NCI-H1092 (cell line): Measurements from ENCODE around the gene CCDC92.
"Not testable (repeated sequence)": the region's sequence is repeated elsewhere in the genome, so short reads cannot be mapped to it uniquely, and the experiment has no call there.

Experiments
- DNase-seq: peaks from one replicate; lab custom pipeline; 2025; lab: John Stamatoyannopoulos, UW

The CCDC92 gene

DNA sequence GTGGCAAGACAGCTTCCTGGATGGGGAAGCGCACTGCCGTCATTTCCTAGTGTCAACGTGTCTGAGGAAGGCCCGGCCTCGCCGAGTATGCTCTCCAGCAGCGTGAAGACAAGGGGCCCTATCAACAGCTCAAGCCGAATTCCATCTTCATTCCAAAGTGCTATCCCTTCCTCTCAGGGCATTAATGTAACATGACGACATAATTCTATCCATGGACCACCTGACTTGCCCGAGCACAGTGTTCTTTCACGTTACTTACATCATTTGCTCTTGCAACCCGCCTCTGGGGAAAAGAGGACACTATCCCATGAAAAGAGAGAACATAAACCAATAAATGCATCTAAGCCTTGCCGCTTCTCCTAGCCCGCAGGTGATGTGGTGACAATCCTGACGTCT is 22.9 kb downstream of the CCDC92 start:
- no peak for DNase-seq

DNA sequence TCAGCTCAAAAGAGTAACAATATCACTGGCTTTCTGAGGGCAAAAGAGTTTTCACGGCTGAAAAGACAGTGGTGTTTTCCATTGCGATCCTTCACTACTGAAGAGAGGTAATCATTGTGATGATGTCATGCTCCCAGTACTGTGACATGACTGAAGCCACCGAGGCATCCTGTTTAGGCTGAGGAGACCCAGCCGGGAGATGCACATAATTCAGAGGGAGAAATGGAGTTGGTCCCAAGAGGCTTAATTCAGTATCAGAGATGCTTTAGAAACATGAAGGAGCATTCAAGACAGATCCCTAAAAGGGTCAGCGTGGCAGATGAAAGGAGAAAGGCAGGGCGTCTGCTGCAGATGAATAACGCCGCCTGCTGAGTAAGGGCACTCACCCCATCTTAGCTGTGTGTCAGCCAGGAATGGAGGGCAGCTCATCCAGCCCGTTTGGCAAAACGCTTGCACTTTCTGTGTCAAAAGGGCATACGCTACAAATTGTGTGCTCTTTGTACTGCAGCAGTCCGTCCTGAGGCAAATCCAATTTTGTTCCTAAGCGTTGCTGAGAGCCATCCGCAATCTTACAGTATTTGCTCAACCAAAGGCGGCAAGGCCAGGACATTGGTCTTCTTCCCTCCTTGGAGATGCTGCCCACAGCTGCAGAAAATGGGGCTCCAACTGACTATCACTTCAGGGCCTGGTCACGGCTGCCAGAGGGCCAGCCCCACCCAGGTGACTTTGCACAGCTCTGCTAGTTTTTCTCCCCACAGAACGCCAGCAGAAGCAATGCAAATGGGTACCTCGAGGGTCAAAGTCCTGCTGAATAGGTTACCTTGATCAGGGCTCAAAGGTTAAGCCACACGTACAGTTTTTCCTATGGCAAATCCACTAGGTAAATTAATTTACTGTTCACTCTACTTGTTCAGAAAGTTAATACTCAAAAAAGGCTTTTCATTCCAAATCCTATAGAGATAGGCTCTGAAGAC is 23.5 kb downstream of the CCDC92 start:
- DNase-seq, result no peak

DNA sequence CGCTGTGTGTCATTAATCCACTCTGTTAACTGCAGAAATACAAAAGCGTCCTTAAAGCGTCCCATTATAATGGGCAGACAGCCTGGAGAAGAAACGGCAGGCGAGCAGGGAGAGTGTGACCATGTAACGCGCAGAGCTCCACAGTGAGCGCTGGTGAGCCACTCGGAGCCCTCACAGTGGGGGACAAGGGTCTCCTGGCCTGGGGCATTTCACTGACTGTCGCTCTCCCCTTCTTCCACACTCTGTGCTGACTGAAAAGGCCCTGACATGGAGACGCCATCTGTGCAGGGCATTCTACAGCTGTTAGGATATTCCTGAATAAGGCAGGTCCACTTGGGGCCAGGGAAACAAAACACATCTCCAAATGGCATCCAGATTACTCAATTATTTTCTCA is 24.2 kb downstream of the CCDC92 start:
- DNase-seq, result no peak

DNA sequence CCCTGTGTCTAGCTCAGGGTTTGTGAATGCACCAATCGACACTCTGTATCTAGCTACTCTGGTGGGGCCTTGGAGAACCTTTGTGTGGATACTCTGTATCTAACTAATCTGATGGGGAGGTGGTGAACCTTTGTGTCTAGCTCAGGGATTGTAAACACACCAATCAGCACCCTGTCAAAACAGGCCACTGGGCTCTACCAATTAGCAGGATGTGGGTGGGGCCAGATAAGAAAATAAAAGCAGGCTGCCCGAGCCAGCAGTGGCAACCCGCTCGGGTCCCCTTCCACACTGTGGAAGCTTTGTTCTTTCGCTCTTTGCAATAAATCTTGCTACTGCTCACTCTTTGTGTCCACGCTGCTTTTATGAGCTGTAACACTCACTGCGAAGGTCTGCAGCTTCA is 25.1 kb downstream of the CCDC92 start:
- not testable (repeated sequence) for DNase-seq

DNA sequence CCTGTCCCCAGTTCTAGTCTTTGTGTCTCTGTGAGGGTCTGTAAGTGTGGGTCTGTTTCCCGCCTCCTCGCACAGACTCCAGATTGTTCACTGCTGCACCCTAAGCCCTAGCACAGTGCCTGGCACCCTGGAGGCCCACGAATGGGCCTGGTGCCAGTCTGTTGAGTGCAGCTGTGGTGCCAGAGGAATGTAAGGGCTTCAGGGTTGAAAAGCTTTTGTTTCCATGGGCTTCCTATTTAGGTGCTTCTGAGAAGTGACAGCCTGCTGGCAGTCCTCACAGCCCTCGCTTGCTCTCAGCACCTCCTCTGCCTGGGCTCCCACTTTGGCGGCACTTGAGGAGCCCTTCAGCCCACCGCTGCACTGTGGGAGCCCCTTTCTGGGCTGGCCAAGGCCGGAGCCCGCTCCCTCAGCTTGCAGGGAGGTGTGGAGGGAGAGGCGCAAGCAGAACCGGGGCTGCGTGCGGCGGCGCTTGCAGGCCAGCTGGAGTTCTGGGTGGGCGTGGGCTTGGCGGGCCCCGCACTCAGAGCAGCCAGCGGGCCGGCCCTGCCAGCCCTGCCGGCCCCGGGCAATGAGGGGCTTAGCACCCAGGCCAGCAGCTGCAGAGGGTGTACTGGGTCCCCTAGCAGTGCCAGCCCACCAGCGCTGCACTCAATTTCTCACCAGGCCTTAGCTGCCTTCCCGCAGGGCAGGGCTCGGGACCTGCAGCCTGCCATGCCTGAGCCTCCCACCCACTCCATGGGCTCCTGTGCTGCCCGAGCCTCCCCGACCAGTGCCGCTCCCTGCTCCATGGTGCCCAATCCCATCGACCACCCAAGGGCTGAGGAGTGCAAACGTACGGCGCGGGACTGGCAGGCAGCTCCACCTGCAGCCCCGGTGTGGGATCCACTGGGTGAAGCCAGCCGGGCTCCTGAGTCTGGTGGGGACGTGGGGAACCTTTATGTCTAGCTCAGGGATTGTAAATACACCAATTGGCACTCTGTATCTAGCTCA is 25.8 kb downstream of the CCDC92 start:
- not testable (repeated sequence) for DNase-seq

DNA sequence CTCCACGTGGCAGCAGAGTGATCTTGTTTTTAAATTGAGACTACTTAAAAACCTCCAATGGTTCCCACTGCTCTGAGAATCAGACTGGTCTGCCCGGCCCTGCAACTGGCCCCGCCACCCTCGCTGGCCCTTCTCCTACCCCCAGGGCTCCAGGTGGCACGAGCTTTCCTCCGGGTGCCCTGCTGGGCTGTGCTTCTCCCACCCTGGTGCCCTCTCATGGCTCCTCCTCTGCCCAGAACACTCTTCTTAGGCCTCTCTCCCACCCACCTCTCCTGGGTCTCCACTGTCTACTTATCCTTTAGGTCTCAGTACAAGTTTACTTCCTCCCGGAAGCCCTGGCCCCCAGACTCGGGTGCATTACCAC is 26.5 kb downstream of the CCDC92 start:
- DNase-seq, result no peak

DNA sequence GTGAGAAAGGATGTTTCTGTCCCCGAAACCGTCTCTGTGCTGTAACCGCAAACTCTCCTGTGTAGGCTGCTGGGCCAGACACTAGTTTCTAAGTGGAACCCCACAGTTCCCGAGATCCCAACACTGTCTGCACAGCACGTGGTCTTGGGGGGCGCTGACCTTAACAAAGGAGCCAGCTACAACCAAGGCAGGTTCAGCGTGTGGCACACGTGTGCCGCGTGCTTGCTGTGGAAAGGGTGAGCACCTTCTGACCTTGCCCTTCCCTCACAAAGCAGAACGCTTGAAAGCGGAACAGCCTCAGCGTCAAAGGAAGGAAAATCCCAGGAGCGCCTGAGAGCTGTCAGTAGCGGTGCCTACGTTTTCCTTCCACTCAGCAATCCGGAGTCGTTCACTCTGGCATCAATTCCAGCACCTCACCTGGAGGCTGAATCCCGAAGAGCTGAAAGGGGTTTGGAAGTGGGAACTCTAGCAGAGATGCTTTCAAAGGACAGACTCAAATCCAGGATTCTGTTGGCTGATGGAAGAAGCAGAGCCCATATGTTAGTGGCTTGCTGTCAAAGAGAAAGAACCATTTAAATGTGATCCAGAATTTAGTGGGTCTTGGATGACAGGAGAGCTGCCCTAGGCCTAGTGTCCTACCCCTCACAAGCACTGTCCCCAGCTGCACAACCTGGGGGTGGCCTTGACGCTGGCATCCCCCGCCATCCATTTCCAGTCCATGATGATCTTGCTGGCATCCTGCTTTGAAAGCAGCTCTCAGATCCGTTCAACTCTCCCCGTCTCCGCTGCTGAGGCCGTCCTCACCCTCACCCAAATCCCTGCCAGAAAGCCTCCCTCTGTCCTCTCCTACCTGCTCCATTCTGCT is 27.1 kb downstream of the CCDC92 start:
- no peak for DNase-seq

DNA sequence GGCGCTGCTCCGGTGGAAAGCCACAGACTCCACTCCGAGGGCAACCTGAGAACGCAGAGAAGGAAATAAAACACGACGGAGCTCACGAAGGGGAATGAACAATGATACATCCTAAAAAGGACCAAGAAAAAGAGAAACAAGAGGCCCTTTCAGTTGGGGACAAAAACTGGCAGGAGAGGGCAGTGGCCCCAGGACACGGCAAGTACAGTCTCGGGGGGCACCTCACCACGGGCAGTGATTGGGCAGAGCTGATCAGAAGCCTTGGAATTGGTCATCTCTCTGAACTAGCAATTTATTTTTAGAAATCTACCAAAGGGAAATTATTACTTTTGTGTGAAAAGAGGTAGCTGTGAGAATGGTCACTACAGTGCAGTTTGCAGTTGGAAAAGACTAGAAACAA is 27.9 kb downstream of the CCDC92 start:
- no peak for DNase-seq

DNA sequence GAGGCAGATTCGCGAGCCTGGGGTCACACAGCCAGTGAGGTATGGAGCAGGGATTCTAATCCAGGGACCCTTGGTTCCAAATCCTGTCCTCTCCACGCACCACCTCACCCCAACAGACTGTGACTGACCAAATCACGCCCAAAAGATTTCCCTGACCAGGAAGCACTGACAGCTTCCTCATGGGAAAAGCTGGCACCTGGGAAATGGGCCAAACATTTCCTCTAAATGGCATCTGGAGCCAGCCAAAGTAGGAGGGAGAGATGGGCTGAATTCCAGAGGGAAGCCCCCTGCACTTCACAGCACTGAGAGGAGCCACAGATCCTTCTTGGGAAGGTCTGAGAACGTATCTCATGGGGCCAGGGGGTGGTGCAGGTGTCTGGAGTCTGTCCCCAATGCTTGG is 28.8 kb downstream of the CCDC92 start:
- no peak for DNase-seq

DNA sequence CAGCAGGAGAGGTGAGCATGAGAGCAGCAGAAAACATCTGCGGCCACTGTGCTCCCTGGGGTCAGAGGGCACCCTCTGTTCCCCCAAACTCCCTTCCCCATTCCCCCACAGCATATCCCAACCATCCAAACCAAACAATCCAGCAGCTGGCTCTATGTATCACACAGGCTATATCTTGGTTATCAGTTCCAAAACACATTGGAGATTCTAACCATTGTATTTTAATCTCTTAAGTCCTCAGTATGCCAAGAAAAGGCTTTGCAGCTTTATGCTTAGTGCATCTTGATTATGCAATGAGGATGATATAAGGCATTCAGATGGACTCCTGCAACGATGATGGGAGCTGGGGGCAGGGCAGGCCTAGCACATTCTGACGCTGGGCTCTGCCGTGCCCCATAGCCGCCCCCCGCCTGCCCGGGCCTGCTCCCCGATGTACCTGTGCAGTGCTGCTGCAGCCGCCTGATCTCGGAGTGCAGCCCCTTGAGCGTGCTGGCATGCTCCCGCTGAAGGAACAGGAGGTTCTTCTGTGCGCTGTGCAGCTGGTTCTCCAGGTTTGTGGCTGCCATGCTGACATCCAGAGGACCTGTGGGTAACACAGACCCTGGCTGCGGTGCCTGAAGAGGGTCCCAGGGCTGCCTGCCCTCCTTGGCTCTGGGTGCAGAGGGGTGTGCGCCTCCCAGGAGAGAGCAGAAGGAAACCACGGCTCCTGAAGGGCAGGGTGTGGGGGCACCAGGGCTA is 29.6 kb downstream of the CCDC92 start:
- no peak for DNase-seq

DNA sequence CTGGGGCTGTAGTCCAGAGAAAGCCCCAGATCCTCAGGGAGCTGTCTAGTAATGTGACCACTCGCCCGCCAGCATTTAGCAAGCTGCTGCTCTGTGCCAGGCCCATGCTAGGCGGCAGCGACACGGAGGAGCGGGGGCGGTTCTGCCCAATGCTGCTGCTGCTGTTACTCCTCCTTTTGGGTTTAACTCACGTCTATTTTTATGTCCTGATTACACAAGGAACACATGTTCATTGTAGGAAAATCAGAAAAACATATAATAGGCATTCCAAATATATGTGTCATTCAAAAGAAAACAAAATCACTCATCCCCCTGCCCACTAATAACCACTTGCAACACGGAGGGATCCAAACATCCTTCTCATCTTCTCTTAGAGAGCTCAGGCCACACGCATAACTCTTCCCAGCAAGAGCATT is 30.4 kb downstream of the CCDC92 start:
- no peak for DNase-seq

DNA sequence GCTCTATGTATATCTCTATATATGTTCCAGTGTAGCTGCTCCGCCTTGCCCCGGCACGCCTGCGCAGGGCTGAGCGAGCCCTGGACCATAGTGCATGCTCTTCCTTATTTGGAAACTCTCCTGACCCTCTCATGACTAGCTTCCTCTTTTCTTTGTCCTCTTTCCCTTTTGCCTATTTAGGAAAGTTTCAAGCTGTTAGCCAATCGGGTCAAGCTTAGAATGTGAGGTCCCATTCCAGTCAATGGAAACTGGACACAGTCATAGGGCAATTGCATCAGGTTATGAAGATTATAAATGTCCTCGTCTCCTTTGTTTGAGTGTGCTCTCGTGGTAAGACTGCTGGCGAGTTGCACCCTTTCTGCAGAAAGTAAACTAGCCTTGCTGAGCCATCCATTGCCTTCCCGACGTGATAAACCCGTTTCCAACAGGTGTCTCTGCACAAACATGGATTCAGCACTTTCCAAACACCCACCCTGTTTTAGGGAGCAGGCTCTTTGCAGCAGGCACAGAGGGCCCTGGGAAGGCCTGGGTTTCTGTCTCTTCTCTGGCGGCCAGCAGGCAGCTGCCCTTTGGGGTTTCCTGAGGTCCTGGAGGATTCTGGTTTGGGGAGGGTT is 30.9 kb downstream of the CCDC92 start:
- no peak for DNase-seq

DNA sequence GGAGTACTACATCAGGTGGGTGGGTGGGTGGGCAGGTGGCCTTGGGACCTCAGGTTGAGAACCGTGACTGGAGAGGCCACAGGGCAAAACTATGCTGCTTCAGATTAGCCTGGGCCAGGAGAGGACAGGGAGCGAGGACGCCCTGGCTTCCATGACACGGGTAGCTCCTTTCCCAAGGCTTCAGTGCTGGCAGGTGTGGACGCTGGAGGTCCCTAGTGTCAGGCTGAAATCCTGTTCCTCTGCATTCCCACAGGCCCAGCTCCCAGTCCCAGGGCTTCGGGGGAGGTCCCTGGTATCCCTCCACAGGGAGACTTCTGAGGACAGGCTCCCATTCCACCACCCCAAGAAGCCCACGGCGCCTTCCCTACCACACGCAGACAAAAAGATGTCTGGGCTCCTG is 31.6 kb downstream of the CCDC92 start:
- DNase-seq, result no peak

DNA sequence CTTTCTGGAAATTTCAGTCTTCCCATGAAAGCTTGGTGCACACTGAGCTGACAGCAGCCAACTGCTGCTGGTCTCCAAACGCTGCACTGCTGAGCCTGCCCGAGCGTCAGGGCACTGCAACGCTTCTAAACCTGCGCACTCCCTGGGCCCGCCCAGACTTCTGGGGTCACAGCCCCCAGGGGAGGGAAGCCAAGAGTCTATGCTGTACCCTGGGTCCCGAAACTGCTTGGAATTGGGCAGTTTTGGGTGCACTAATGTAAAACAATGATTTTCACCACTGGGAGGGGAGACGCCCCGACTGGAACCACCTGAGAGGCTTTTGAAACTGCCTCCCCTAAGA is 32.0 kb downstream of the CCDC92 start:
- DNase-seq, result no peak

DNA sequence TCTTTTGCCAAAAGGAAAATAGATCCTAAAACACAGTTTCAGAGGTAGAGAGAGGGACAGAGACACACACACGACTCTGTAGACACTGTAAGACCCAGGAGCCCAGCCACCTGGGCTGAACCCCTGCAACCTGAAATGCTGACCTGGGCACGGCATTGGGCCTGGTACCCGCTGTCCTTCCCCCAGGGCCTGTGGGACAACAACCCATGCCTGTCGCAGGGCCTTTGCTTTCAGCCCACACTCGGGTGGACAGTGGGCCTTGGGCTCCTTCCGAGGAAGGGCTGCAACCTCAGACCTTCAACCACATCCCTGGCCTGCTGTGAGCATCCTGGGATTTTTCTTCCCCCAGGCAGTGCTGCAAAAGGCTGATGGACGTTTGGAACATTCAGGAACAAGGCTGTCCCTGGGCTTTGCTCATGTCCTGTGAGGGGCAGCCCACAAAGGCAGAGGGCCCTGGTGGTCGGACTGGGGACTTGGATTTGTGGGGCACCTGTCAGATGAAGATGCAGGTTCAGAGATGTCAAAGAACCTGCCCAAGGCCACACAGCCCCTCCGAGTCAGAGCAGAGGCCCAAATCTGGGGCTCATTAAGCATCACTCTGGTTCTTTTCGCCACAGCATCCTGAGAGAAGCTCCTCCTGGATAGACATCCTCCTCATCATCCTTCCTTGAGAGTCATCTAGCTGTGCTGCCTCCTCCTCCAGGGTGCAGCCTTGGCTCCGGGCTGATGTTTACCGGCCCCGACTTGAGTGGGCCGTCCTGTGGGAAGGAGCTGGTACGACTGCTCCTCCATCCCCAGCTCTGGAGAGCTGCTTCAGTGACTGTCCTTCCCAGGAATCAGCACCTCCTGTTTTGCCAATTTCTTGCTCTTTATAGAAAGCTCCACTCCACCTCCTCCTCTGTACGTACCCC is 32.7 kb downstream of the CCDC92 start:
- no peak for DNase-seq

DNA sequence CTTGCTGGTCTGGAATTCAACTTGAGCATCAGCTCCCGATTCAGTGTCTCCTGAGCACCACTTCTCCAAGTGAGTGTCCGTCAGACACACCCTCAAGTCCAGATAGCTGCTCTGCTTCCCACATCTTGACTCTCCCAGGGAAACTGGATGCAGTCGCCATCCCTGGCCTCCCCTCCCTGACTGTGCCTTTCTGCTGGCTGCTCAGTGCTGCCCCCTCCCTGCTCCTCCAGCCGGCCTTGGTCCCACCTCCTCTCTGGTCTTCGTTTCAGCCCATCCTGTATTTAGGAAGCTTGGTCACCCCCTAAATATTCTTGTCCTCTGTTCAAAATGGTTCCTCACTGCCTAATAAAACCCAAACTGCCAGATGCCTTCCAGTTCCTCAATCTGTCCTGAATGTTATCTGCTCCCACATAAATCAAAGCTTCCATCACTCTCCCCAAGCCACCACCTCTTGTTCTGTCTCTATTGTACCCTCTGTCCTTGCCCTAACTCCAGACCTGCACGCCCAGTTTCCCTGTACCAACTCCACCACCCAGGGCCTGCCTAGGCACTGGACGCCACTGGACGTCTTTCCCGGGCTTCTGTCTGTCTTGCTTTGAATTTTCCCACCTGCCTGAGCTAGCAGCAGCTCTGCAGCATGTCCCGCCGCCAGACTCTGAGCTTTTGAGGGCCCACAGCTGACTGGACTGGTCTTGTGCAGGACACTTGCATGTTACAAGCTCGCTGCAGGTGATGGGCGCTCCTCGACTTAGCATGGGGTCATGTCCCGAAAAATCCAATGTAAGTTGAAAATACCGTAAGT is 33.8 kb downstream of the CCDC92 start:
- DNase-seq, result no peak

DNA sequence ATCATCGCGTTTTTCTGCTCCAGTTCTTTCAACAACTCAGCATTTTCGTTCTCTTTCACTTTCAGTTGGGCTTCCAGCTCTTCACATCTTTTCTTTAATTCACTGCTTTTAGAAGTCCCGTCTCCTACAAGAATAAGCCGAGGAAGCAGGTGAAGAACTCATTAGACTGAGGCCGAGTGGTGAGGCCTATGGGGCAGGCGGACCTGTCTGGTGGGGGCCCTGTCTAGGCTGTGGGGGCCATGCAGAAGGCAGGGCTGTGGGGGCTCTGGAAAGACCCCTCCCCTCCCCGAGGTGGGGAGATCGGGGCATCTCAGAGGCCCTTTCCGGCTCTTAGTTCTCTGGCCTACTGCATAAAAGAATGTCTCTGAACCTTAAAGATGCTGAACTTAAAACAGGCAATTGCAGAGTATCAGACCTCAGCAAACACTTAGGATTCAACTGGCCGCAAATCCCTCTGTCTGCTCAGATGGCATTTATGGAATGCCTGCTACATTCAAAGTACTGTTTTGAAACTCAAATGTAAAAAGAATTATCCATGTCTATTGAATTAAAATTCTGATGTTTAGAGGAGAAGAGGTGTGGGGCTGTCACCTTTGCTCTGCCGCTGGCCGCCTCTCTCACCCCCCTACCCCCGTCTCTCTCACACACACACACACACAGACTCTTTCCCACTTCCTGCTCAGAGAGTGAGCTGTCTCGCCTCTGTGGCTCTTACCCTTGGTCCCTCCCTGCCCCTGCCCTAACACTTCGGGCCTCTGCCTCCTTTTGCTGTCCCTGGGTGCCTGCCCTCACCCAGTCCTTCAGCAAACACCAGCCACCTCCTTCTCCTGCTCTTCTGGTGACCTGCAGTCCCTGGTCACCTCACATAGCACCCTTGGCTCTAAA is 34.7 kb downstream of the CCDC92 start:
- no peak for DNase-seq
